ENCODE results near the gene ASXL3.

ASXL3 gene

GRCh38 chr18:33596178-33596854, 18.3 kb downstream of the ASXL3 start:
- FAIRE-seq = no peak
- TF ChIP-seq PAX5 (IDR thresholded peaks at IDR 0.05; ENCODE audit: insufficient read depth, low read length, severe bottlenecking) = no peak
- no peak for TF ChIP-seq POLR2AphosphoS5 (IDR thresholded peaks at IDR 0.05; ENCODE audit: low read depth, low read length)
- TF ChIP-seq SPI1 (IDR thresholded peaks at IDR 0.05; ENCODE audit: low read depth, low read length) = no peak
- TF ChIP-seq POLR2A (IDR thresholded peaks at IDR 0.05; ENCODE audit: low read depth, low read length) = no peak
- TF ChIP-seq POU2F2 (IDR thresholded peaks at IDR 0.05; ENCODE audit: low read depth, low read length) = no peak
- no peak for TF ChIP-seq TAF1 (IDR thresholded peaks at IDR 0.05; ENCODE audit: low read depth, low read length)
- DNase-seq (ENCODE audit: insufficient read length, low spot score) = no peak

- no peak for FAIRE-seq
- no peak for TF ChIP-seq POLR2AphosphoS5 (IDR thresholded peaks at IDR 0.05; ENCODE audit: low read depth, low read length)
- TF ChIP-seq SPI1 (IDR thresholded peaks at IDR 0.05; ENCODE audit: low read depth, low read length) = no peak
- no peak for TF ChIP-seq POU2F2 (IDR thresholded peaks at IDR 0.05; ENCODE audit: low read depth, low read length)
- TF ChIP-seq POLR2A (IDR thresholded peaks at IDR 0.05; ENCODE audit: low read depth, low read length) = no peak
- TF ChIP-seq TAF1 (IDR thresholded peaks at IDR 0.05; ENCODE audit: low read depth, low read length) = no peak
- no peak for TF ChIP-seq PAX5 (IDR thresholded peaks at IDR 0.05; ENCODE audit: insufficient read depth, low read length, severe bottlenecking)
- no peak for DNase-seq (ENCODE audit: insufficient read length, low spot score)
Observed at GRCh38 chr18:33600846-33601245, 22.8 kb downstream of the ASXL3 start.

- TF ChIP-seq POLR2A (IDR thresholded peaks at IDR 0.05; ENCODE audit: low read depth, low read length) = no peak
- no peak for TF ChIP-seq POLR2AphosphoS5 (IDR thresholded peaks at IDR 0.05; ENCODE audit: low read depth, low read length)
- no peak for TF ChIP-seq TAF1 (IDR thresholded peaks at IDR 0.05; ENCODE audit: low read depth, low read length)
- no peak for TF ChIP-seq PAX5 (IDR thresholded peaks at IDR 0.05; ENCODE audit: insufficient read depth, low read length, severe bottlenecking)
- no peak for FAIRE-seq
- no peak for DNase-seq (ENCODE audit: insufficient read length, low spot score)
Observed at GRCh38 chr18:33603454-33603853, 25.4 kb downstream of the ASXL3 start.

GRCh38 chr18:33605250-33605649, 27.2 kb downstream of the ASXL3 start:
- FAIRE-seq (no peak), DNase-seq (ENCODE audit: insufficient read length, low spot score) (no peak)
- TF ChIP-seq POU2F2 (IDR thresholded peaks at IDR 0.05; ENCODE audit: low read depth, low read length) = no peak
- no peak for TF ChIP-seq POLR2A (IDR thresholded peaks at IDR 0.05; ENCODE audit: low read depth, low read length)
- TF ChIP-seq POLR2AphosphoS5 (IDR thresholded peaks at IDR 0.05; ENCODE audit: low read depth, low read length) = no peak
- TF ChIP-seq TAF1 (IDR thresholded peaks at IDR 0.05; ENCODE audit: low read depth, low read length) = no peak
- TF ChIP-seq SPI1 (IDR thresholded peaks at IDR 0.05; ENCODE audit: low read depth, low read length) = no peak
- TF ChIP-seq PAX5 (IDR thresholded peaks at IDR 0.05; ENCODE audit: insufficient read depth, low read length, severe bottlenecking) = no peak

GRCh38 chr18:33606621-33607020, 28.6 kb downstream of the ASXL3 start:
- TF ChIP-seq POLR2A (IDR thresholded peaks at IDR 0.05; ENCODE audit: low read depth, low read length) (no peak), POLR2AphosphoS5 (IDR thresholded peaks at IDR 0.05; ENCODE audit: low read depth, low read length) (no peak), SPI1 (IDR thresholded peaks at IDR 0.05; ENCODE audit: low read depth, low read length) (no peak), TAF1 (IDR thresholded peaks at IDR 0.05; ENCODE audit: low read depth, low read length) (no peak), POU2F2 (IDR thresholded peaks at IDR 0.05; ENCODE audit: low read depth, low read length) (no peak), PAX5 (IDR thresholded peaks at IDR 0.05; ENCODE audit: insufficient read depth, low read length, severe bottlenecking) (no peak)
- DNase-seq (ENCODE audit: insufficient read length, low spot score) (no peak), FAIRE-seq (no peak)

GRCh38 chr18:33611525-33612135, 33.6 kb downstream of the ASXL3 start:
- FAIRE-seq (no peak), DNase-seq (ENCODE audit: insufficient read length, low spot score) (no peak)
- TF ChIP-seq PAX5 (IDR thresholded peaks at IDR 0.05; ENCODE audit: insufficient read depth, low read length, severe bottlenecking) (no peak), TAF1 (IDR thresholded peaks at IDR 0.05; ENCODE audit: low read depth, low read length) (no peak), POLR2AphosphoS5 (IDR thresholded peaks at IDR 0.05; ENCODE audit: low read depth, low read length) (no peak), SPI1 (IDR thresholded peaks at IDR 0.05; ENCODE audit: low read depth, low read length) (no peak), POLR2A (IDR thresholded peaks at IDR 0.05; ENCODE audit: low read depth, low read length) (no peak)

GRCh38 chr18:33612632-33613031, 34.6 kb downstream of the ASXL3 start:
- no peak for DNase-seq (ENCODE audit: insufficient read length, low spot score)
- no peak for FAIRE-seq
- TF ChIP-seq POU2F2 (IDR thresholded peaks at IDR 0.05; ENCODE audit: low read depth, low read length) (no peak), TAF1 (IDR thresholded peaks at IDR 0.05; ENCODE audit: low read depth, low read length) (no peak), PAX5 (IDR thresholded peaks at IDR 0.05; ENCODE audit: insufficient read depth, low read length, severe bottlenecking) (no peak), SPI1 (IDR thresholded peaks at IDR 0.05; ENCODE audit: low read depth, low read length) (no peak), POLR2A (IDR thresholded peaks at IDR 0.05; ENCODE audit: low read depth, low read length) (no peak), POLR2AphosphoS5 (IDR thresholded peaks at IDR 0.05; ENCODE audit: low read depth, low read length) (no peak)

- FAIRE-seq = no peak
- TF ChIP-seq POU2F2 (IDR thresholded peaks at IDR 0.05; ENCODE audit: low read depth, low read length) (no peak), SPI1 (IDR thresholded peaks at IDR 0.05; ENCODE audit: low read depth, low read length) (no peak), POLR2A (IDR thresholded peaks at IDR 0.05; ENCODE audit: low read depth, low read length) (no peak), TAF1 (IDR thresholded peaks at IDR 0.05; ENCODE audit: low read depth, low read length) (no peak), POLR2AphosphoS5 (IDR thresholded peaks at IDR 0.05; ENCODE audit: low read depth, low read length) (no peak), PAX5 (IDR thresholded peaks at IDR 0.05; ENCODE audit: insufficient read depth, low read length, severe bottlenecking) (no peak)
- DNase-seq (ENCODE audit: insufficient read length, low spot score) = no peak
Observed at GRCh38 chr18:33616556-33616955, 38.5 kb downstream of the ASXL3 start.

- DNase-seq (ENCODE audit: insufficient read length, low spot score) = no peak
- no peak for TF ChIP-seq POU2F2 (IDR thresholded peaks at IDR 0.05; ENCODE audit: low read depth, low read length)
- TF ChIP-seq POLR2AphosphoS5 (IDR thresholded peaks at IDR 0.05; ENCODE audit: low read depth, low read length) = no peak
- no peak for TF ChIP-seq TAF1 (IDR thresholded peaks at IDR 0.05; ENCODE audit: low read depth, low read length)
- TF ChIP-seq SPI1 (IDR thresholded peaks at IDR 0.05; ENCODE audit: low read depth, low read length) = no peak
- TF ChIP-seq POLR2A (IDR thresholded peaks at IDR 0.05; ENCODE audit: low read depth, low read length) = no peak
- no peak for TF ChIP-seq PAX5 (IDR thresholded peaks at IDR 0.05; ENCODE audit: insufficient read depth, low read length, severe bottlenecking)
- FAIRE-seq = no peak
Observed at GRCh38 chr18:33627114-33627513, 49.1 kb downstream of the ASXL3 start.

Data from GM12891 (cell line).